ENCODE measurements around the gene EMILIN2.
"Not testable (repeated sequence)": the region's sequence is repeated elsewhere in the genome, so short reads cannot be mapped to it uniquely, and the experiment has no call there.

EMILIN2 gene

GRCh38 chr18:2825613-2826175, 21.1 kb upstream of the EMILIN2 start:
- no peak for DNase-seq (ENCODE audit: low read depth)
- no peak overlapping the region for H3K4me3 ChIP-seq (ENCODE audit: low read length)
- no peak for TF ChIP-seq CTCF (IDR thresholded peaks at IDR 0.05; ENCODE audit: insufficient read depth, low read depth, low read length, missing control alignments)

- no peak for DNase-seq (ENCODE audit: low read depth)
- no peak for TF ChIP-seq CTCF (IDR thresholded peaks at IDR 0.05; ENCODE audit: insufficient read depth, low read depth, low read length, missing control alignments)
- H3K4me3 ChIP-seq (ENCODE audit: low read length): no peak overlapping the region
Measured at GRCh38 chr18:2826581-2826980, 20.2 kb upstream of the EMILIN2 start.

GRCh38 chr18:2827061-2827460, 19.7 kb upstream of the EMILIN2 start:
- no peak overlapping the region for H3K4me3 ChIP-seq (ENCODE audit: low read length)
- no peak for TF ChIP-seq CTCF (IDR thresholded peaks at IDR 0.05; ENCODE audit: insufficient read depth, low read depth, low read length, missing control alignments)
- DNase-seq (ENCODE audit: low read depth): no peak

GRCh38 chr18:2836118-2836517, 10.7 kb upstream of the EMILIN2 start:
- not testable (repeated sequence) for DNase-seq (ENCODE audit: low read depth); H3K4me3 ChIP-seq (ENCODE audit: low read length)

GRCh38 chr18:2837290-2837689, 9.5 kb upstream of the EMILIN2 start:
- H3K4me3 ChIP-seq (ENCODE audit: low read length); DNase-seq (ENCODE audit: low read depth): not testable (repeated sequence)

GRCh38 chr18:2839202-2839601, 7.6 kb upstream of the EMILIN2 start:
- no peak for TF ChIP-seq CTCF (IDR thresholded peaks at IDR 0.05; ENCODE audit: insufficient read depth, low read depth, low read length, missing control alignments)
- DNase-seq (ENCODE audit: low read depth): no peak
- no peak overlapping the region for H3K4me3 ChIP-seq (ENCODE audit: low read length)

- no peak for DNase-seq (ENCODE audit: low read depth)
- H3K4me3 ChIP-seq (ENCODE audit: low read length): no peak overlapping the region
- TF ChIP-seq CTCF (IDR thresholded peaks at IDR 0.05; ENCODE audit: insufficient read depth, low read depth, low read length, missing control alignments): no peak
Measured at GRCh38 chr18:2840521-2840920, 6.3 kb upstream of the EMILIN2 start.

- no peak for DNase-seq (ENCODE audit: low read depth)
- no peak for TF ChIP-seq CTCF (IDR thresholded peaks at IDR 0.05; ENCODE audit: insufficient read depth, low read depth, low read length, missing control alignments)
- no peak overlapping the region for H3K4me3 ChIP-seq (ENCODE audit: low read length)
Measured at GRCh38 chr18:2843146-2843545, 3.7 kb upstream of the EMILIN2 start.

Measured in epithelial cell of esophagus (primary cell).